Osteoblast (primary cell): Measurements from ENCODE around the gene C16orf86. TPM values are rescaled to one million over a fixed set of nuclear protein-coding genes. Genes with fewer than 3 reads are reported as not detected.
A peak's percentile ranks its signal among the peaks of the same experiment; 100 is the strongest.

Experiments
- DNase-seq: peaks from one replicate; pipeline ENCODE4 v3.0.0; 2011; ENCODE audit warnings: low spot score, mixed read lengths; ENCODE audit not compliant: insufficient read length; ENCODE audit errors: missing footprints
- H2AFZ ChIP-seq: 2 replicates; pipeline ENCODE4 v1.6.0; 2011; ENCODE audit warnings: mild to moderate bottlenecking, low read length
- H3K27ac ChIP-seq: 2 replicates; pipeline ENCODE4 v1.5.1; 2011; ENCODE audit warnings: mild to moderate bottlenecking, low read depth, low read length, moderate library complexity
- H3K27me3 ChIP-seq: 2 replicates; pipeline ENCODE4 v1.6.0; 2012; ENCODE audit warnings: mild to moderate bottlenecking, control low read depth, inconsistent platforms, low read length, moderate library complexity; ENCODE audit not compliant: insufficient read depth
- H3K36me3 ChIP-seq: 2 replicates; pipeline ENCODE4 v1.5.1; 2011; ENCODE audit warnings: mild to moderate bottlenecking, low read length, control low read depth, moderate library complexity; ENCODE audit not compliant: insufficient read depth
- H3K4me1 ChIP-seq: 2 replicates; pipeline ENCODE4 v1.5.1; 2011; ENCODE audit warnings: mild to moderate bottlenecking, low read length, control low read depth, moderate library complexity; ENCODE audit not compliant: insufficient read depth
- H3K4me2 ChIP-seq: 2 replicates; pipeline ENCODE4 v1.6.0; 2011; ENCODE audit warnings: mild to moderate bottlenecking, low read length; ENCODE audit not compliant: insufficient read depth
- H3K4me3 ChIP-seq: fragments of 200-600 bp; sonication (generic); 3 replicates; pipeline ENCODE4 v1.5.1; 2012; ENCODE audit warnings: mild to moderate bottlenecking, low read length, inconsistent platforms; ENCODE audit not compliant: insufficient read depth
- H3K79me2 ChIP-seq: 2 replicates; pipeline ENCODE4 v1.6.0; 2012; ENCODE audit warnings: mild to moderate bottlenecking, low read length, control low read depth, inconsistent platforms; ENCODE audit not compliant: insufficient read depth
- H3K9me3 ChIP-seq: 2 replicates; pipeline ENCODE4 v1.5.1; 2011; ENCODE audit warnings: low read depth, low read length, control low read depth
- H4K20me1 ChIP-seq: 2 replicates; pipeline ENCODE4 v1.6.0; 2012; ENCODE audit warnings: mild to moderate bottlenecking, low read length, control low read depth; ENCODE audit not compliant: insufficient read depth
- total RNA-seq: library from RNA; depleted of rRNA; stranded (reverse); fragments of >200 nt; gene quantifications from 2 replicates; pipeline ENCODE4 v1.2.3, GENCODE V29; 2012
- TF ChIP-seq, protein P1 (sequence below): IDR thresholded peaks from 2 replicates; pipeline ENCODE4 v1.5.1; 2011; ENCODE audit warnings: mild to moderate bottlenecking, low read depth, low read length, moderate library complexity; ENCODE audit errors: extremely low read depth

Gene C16orf86
- total RNA-seq, 1 donor = 6.9 TPM

DNA sequence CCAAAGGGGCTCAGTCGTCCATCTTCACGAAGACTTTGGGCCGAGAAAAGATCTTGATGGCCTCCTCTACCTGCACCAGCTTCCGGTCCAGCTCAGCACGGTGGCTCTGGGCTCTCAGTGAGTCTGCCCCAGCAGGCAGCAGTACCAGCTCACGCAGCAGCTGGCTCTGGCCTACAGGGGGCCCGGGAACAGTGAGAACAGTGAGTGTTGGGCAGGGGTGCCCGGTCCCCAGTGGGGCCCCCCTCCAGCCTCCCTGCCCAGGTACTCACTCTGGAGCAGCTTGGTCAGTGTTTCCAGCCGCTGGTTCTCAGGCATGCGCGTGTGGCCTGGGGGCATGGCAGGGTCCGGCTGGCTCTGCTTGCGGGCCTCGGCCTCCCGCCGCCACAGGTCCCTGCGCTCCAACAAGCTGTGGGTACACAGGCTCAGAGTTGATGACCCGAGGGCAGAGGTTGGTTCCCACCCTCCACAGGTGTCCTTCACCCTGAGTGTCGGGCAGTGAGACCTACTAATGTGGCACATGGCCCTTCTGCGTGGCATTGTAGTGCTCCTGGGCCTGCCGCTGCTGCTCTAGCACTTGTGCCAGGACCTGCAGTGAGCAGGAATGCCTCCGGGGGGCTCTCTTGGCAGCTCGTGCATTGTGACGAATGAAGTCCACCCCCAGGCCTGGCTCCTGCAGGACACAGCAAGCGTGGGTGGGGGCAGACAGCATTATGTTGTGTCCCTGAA lies 3.3 kb upstream of the C16orf86 start:
- H3K27ac ChIP-seq = no peak overlapping the region
- H2AFZ ChIP-seq = no peak overlapping the region
- peaks cover 6% of the 10 kb centered on the region for H4K20me1 ChIP-seq
- peaks cover 5% of the 10 kb centered on the region for H3K36me3 ChIP-seq
- peaks cover 17% of the 10 kb centered on the region for H3K79me2 ChIP-seq
- H3K4me3 ChIP-seq = no peak overlapping the region
- peaks cover 25% of the 10 kb centered on the region for H3K4me1 ChIP-seq
- peak; percentile 92 for DNase-seq
- H3K9me3 ChIP-seq = no peaks in the 10 kb centered on the region
- H3K4me2 ChIP-seq = no peak overlapping the region
- TF ChIP-seq, protein P1, sequence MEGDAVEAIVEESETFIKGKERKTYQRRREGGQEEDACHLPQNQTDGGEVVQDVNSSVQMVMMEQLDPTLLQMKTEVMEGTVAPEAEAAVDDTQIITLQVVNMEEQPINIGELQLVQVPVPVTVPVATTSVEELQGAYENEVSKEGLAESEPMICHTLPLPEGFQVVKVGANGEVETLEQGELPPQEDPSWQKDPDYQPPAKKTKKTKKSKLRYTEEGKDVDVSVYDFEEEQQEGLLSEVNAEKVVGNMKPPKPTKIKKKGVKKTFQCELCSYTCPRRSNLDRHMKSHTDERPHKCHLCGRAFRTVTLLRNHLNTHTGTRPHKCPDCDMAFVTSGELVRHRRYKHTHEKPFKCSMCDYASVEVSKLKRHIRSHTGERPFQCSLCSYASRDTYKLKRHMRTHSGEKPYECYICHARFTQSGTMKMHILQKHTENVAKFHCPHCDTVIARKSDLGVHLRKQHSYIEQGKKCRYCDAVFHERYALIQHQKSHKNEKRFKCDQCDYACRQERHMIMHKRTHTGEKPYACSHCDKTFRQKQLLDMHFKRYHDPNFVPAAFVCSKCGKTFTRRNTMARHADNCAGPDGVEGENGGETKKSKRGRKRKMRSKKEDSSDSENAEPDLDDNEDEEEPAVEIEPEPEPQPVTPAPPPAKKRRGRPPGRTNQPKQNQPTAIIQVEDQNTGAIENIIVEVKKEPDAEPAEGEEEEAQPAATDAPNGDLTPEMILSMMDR = no peak
- H3K27me3 ChIP-seq = no peaks in the 10 kb centered on the region

DNA sequence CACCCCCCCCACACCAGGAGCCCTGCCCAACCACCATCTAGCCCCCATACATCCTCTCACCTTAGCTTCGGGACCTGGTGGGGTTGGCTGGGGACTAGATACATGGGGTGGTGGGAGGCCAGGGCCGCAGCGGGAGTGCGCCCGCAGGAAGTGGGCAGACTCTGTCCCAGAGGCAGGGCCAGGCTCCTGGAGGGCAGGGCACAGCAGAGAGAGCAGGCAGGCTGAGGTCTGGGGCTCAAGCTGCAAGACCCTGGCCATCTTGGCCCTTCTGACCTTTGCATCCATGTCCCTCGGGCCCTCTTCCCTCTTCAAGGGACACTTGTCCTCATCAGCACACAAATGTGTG lies 2.8 kb upstream of the C16orf86 start:
- Histone ChIP-seq H2AFZ (no peak overlapping the region), H3K9me3 (no peaks in the 10 kb centered on the region), H3K36me3 (peaks cover 5% of the 10 kb centered on the region), H4K20me1 (peaks cover 6% of the 10 kb centered on the region), H3K4me1 (peaks cover 23% of the 10 kb centered on the region), H3K4me3 (no peak overlapping the region), H3K27me3 (no peaks in the 10 kb centered on the region), H3K4me2 (no peak overlapping the region), H3K27ac (no peak overlapping the region), H3K79me2 (peaks cover 15% of the 10 kb centered on the region)
- DNase-seq = peak; percentile 77
- TF ChIP-seq, protein P1 = no peak

DNA sequence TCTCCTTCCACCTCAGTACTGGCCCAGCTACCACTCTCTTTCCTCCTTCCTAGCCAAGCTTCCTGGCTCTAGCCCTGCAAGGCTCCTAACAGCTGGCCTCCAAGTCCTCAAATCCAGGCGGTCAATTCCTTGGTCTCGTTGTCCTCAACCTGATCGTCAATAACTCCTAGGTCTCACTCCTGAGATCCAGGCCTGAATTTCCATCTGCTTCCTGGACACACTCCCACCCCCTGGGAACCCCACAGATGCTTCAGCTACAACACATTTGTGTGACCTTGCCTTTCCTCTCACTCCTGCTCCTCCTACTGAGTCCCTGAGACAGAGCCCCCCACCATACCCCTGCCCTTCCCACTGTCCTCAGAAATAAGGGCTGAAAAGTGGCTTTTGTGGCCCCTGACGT lies 2.4 kb upstream of the C16orf86 start:
- H3K36me3 ChIP-seq = peaks cover 5% of the 10 kb centered on the region
- H3K4me2 ChIP-seq = no peak overlapping the region
- DNase-seq = peak; percentile 82
- H3K9me3 ChIP-seq = no peaks in the 10 kb centered on the region
- H3K4me3 ChIP-seq = no peak overlapping the region
- no peak overlapping the region for H3K27ac ChIP-seq
- peaks cover 19% of the 10 kb centered on the region for H3K4me1 ChIP-seq
- no peak overlapping the region for H2AFZ ChIP-seq
- H3K27me3 ChIP-seq = no peaks in the 10 kb centered on the region
- H3K79me2 ChIP-seq = peaks cover 11% of the 10 kb centered on the region
- TF ChIP-seq, protein P1 = no peak
- H4K20me1 ChIP-seq = peaks cover 2% of the 10 kb centered on the region

DNA sequence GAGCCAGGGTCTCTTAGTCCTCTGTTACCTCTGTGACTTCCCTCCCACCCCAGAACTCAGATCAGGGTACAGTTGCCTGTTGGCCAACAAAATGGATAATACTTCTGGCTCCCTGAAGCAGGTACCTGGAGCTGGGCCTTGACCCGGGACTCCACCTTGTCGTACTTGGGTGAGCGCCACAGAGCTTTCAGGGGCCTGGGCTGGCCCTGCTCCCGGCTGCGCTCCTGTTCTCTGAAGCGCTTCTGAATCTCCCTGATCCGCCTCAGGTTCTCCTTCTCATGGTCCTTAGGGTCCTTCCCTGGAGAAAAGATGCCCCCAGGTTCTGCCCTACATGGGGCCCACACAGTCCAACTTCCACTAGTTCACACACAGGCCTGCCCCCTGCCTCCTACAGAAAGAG lies 1.7 kb upstream of the C16orf86 start:
- no peak overlapping the region for H3K4me3 ChIP-seq
- TF ChIP-seq, protein P1 = no peak
- H3K79me2 ChIP-seq = peaks cover 5% of the 10 kb centered on the region
- peaks cover 15% of the 10 kb centered on the region for H3K4me1 ChIP-seq
- H3K4me2 ChIP-seq = no peak overlapping the region
- no peak overlapping the region for H3K27ac ChIP-seq
- no peaks in the 10 kb centered on the region for H4K20me1 ChIP-seq
- no peaks in the 10 kb centered on the region for H3K9me3 ChIP-seq
- DNase-seq = no peak
- H3K36me3 ChIP-seq = peaks cover 5% of the 10 kb centered on the region
- no peaks in the 10 kb centered on the region for H3K27me3 ChIP-seq
- no peak overlapping the region for H2AFZ ChIP-seq
